ENCODE results near the gene SLC25A1.
"Not testable (repeated sequence)": the region's sequence is repeated elsewhere in the genome, so short reads cannot be mapped to it uniquely, and the experiment has no call there.

The SLC25A1 gene

GRCh38 chr22:19203834-19204233 is 25.3 kb upstream of the SLC25A1 start:
- no peak for DNase-seq

GRCh38 chr22:19202799-19203186 is 24.3 kb upstream of the SLC25A1 start:
- not testable (repeated sequence) for DNase-seq

GRCh38 chr22:19201869-19202798 is 23.6 kb upstream of the SLC25A1 start:
- DNase-seq, result no peak

GRCh38 chr22:19201130-19201868 is 22.8 kb upstream of the SLC25A1 start:
- no peak for DNase-seq

GRCh38 chr22:19199479-19199878 is 20.9 kb upstream of the SLC25A1 start:
- no peak for DNase-seq

- no peak for DNase-seq
Observed at GRCh38 chr22:19197997-19198865, 19.7 kb upstream of the SLC25A1 start.

GRCh38 chr22:19196841-19197612 is 18.5 kb upstream of the SLC25A1 start:
- no peak for DNase-seq

GRCh38 chr22:19195796-19196731 is 17.5 kb upstream of the SLC25A1 start:
- DNase-seq, result no peak

- no peak for DNase-seq
Observed at GRCh38 chr22:19194766-19195536, 16.4 kb upstream of the SLC25A1 start.

- no peak for DNase-seq
Observed at GRCh38 chr22:19193879-19194278, 15.3 kb upstream of the SLC25A1 start.

- DNase-seq, result no peak
Observed at GRCh38 chr22:19187716-19188563, 9.4 kb upstream of the SLC25A1 start.

GRCh38 chr22:19184276-19184997 is 5.9 kb upstream of the SLC25A1 start:
- no peak for DNase-seq

- DNase-seq, result no peak
Observed at GRCh38 chr22:19183216-19183615, 4.7 kb upstream of the SLC25A1 start.

GRCh38 chr22:19182472-19183157 is 4.1 kb upstream of the SLC25A1 start:
- DNase-seq, result no peak

- DNase-seq, result no peak
Observed at GRCh38 chr22:19181786-19182471, 3.4 kb upstream of the SLC25A1 start.

GRCh38 chr22:19180740-19181410 is 2.3 kb upstream of the SLC25A1 start:
- DNase-seq, result no peak

GRCh38 chr22:19180234-19180633 is 1.7 kb upstream of the SLC25A1 start:
- no peak for DNase-seq

Data from NCI-H2029 treated with DMSO at 0.1 percent for 48 hours (cell line).